HCT116 (cell line): ENCODE results near the gene PRRG1. TPM values are rescaled to one million over a fixed set of nuclear protein-coding genes. Genes with fewer than 3 reads are reported as not detected.

Source experiments
- ATAC-seq: fragments of 200-7000 bp; cut with Tn5 transposase; 2 replicates; pipeline ENCODE4 v1.9.1; 2020; ENCODE audit warnings: mild to moderate bottlenecking, moderate library complexity
- BruUV-seq: library from RNA; stranded (reverse); fragments of 400-500 nt; replicated peaks from 2 replicates; lab custom pipeline; 2021; lab: Mats Ljungman, UMichigan
- CTCF ChIA-PET: fragments of 300-600 bp; sonication (Branson Sonifier 250); formaldehyde crosslinking; loops from one replicate; lab custom pipeline; 2021; ENCODE audit warnings: antibody characterized with exemption; lab: Charles Lee
- POLR2A ChIA-PET: fragments of 300-600, 350-600 bp; sonication (Branson Sonifier 250); formaldehyde crosslinking; loops from one replicate; lab custom pipeline; 2021; ENCODE audit warnings: antibody characterized with exemption; lab: Charles Lee
- RAD21 ChIA-PET, 2 experiments: fragments of 300-600 bp; sonication (Branson Sonifier 250); formaldehyde crosslinking; loops; one replicate each; lab custom pipeline; 2023; ENCODE audit warnings: low total read pairs in 2 of 2; ENCODE audit not compliant: uncharacterized antibody in 2 of 2, unreplicated experiment in 2 of 2, low non-redundant PET in 1 of 2; lab: Charles Lee
- DNase-seq: peaks from one replicate; pipeline ENCODE4 v3.0.0-alpha.2; 2010; ENCODE audit warnings: low read depth, low spot score
- H2AFZ ChIP-seq: fragments of 200-600 bp; shearing (Covaris generic), sonication (generic); 2 replicates; pipeline ENCODE4 v1.6.1; 2017; ENCODE audit warnings: low read depth, mixed run types, mixed read lengths, antibody characterized with exemption, low read length; ENCODE audit not compliant: poor library complexity, severe bottlenecking
- H3K27ac ChIP-seq: 2 replicates; pipeline ENCODE4 v1.5.1; 2012; ENCODE audit warnings: low read depth, low read length
- H3K27me3 ChIP-seq: fragments of 200-600 bp; sonication (generic); 2 replicates; pipeline ENCODE4 v1.6.1; 2016; ENCODE audit warnings: mixed run types, low read length, mixed read lengths; ENCODE audit not compliant: insufficient read depth
- H3K36me3 ChIP-seq, 2 experiments: fragments of 200-500 bp in 1 of 2; fragments of 200-600 bp in 1 of 2; sonication (Bioruptor generic) in 1 of 2; sonication (generic) in 1 of 2; 2 replicates each; pipeline versions ENCODE4 v1.5.1 to v1.6.1; 2014 to 2016; ENCODE audit warnings: low read length in 2 of 2, inconsistent platforms in 1 of 2, mixed read lengths in 1 of 2, mixed run types in 1 of 2; ENCODE audit not compliant: insufficient read depth in 2 of 2, control insufficient read depth in 1 of 2
- H3K4me1 ChIP-seq, 2 experiments: fragments of 200-600 bp in 1 of 2; sonication (generic) in 1 of 2; 2 replicates each; pipeline versions ENCODE4 v1.5.1 to v1.6.1; 2012 to 2017; ENCODE audit warnings: low read length in 2 of 2, inconsistent platforms in 1 of 2, mild to moderate bottlenecking in 1 of 2, mixed read lengths in 1 of 2, mixed run types in 1 of 2, moderate library complexity in 1 of 2; ENCODE audit not compliant: insufficient read depth in 2 of 2, control insufficient read depth in 1 of 2
- H3K4me2 ChIP-seq: fragments of 200-600 bp; sonication (generic); 2 replicates; pipeline ENCODE4 v1.6.1; 2017; ENCODE audit warnings: mixed run types, low read length, mixed read lengths
- H3K4me3 ChIP-seq, 2 experiments: fragments of 200-600 bp in 1 of 2; sonication (generic) in 1 of 2; replicated peaks in 1 of 2; 2 replicates each; pipeline ENCODE4 v1.5.1; 2011 to 2016; ENCODE audit warnings: low read length in 2 of 2, control low read depth in 1 of 2, low read depth in 1 of 2, mild to moderate bottlenecking in 1 of 2, mixed read lengths in 1 of 2, mixed run types in 1 of 2
- H3K79me2 ChIP-seq: fragments of 200-600 bp; sonication (generic); 2 replicates; pipeline ENCODE4 v1.6.1; 2017; ENCODE audit warnings: mild to moderate bottlenecking, mixed run types, low read length, moderate library complexity, mixed read lengths; ENCODE audit not compliant: insufficient read depth
- H3K9ac ChIP-seq: fragments of 200-600 bp; sonication (generic); 2 replicates; pipeline ENCODE4 v1.6.1; 2016; ENCODE audit warnings: low read length, mixed read lengths
- H3K9me2 ChIP-seq: fragments of 200-600 bp; sonication (generic), shearing (Covaris generic); 2 replicates; pipeline ENCODE4 v1.6.1; 2017; ENCODE audit warnings: mixed run types, mild to moderate bottlenecking, moderate library complexity; ENCODE audit not compliant: insufficient read depth
- H3K9me3 ChIP-seq, 2 experiments: fragments of 200-500 bp in 1 of 2; fragments of 200-600 bp in 1 of 2; sonication (Bioruptor generic) in 1 of 2; sonication (generic) in 1 of 2; 2 replicates each; pipeline ENCODE4 v1.6.1; 2014 to 2017; ENCODE audit warnings: low read length in 2 of 2, mixed read lengths in 2 of 2, inconsistent platforms in 1 of 2, low read depth in 1 of 2, mild to moderate bottlenecking in 1 of 2, mixed run types in 1 of 2, moderate library complexity in 1 of 2; ENCODE audit not compliant: control insufficient read depth in 1 of 2, insufficient read depth in 1 of 2
- H4K20me1 ChIP-seq: fragments of 200-600 bp; sonication (generic), shearing (Covaris generic); 2 replicates; pipeline ENCODE4 v1.6.1; 2017; ENCODE audit warnings: mixed run types, mild to moderate bottlenecking, moderate library complexity; ENCODE audit not compliant: insufficient read depth
- CBX3 ChIP-seq: IDR thresholded peaks from 2 replicates; pipeline ENCODE4 v1.6.1; 2012; ENCODE audit warnings: low read depth
- CEBPB ChIP-seq: IDR thresholded peaks from 2 replicates; pipeline ENCODE4 v1.6.1; 2012; ENCODE audit warnings: low read depth
- CTCF ChIP-seq, 3 experiments: fragments of 200-600 bp in 1 of 3; sonication (generic) in 1 of 3; IDR thresholded peaks in 2 of 3; conservative IDR thresholded peaks in 1 of 3; 2 replicates each; pipeline ENCODE4 v1.5.1; 2012 to 2017; ENCODE audit warnings: low read depth in 2 of 3, low read length in 2 of 3, antibody characterized with exemption in 1 of 3, borderline replicate concordance in 1 of 3, control low read depth in 1 of 3, mild to moderate bottlenecking in 1 of 3, mixed read lengths in 1 of 3, mixed run types in 1 of 3, moderate library complexity in 1 of 3; ENCODE audit not compliant: insufficient read depth in 1 of 3
- ELF1 ChIP-seq: IDR thresholded peaks from 2 replicates; pipeline ENCODE4 v1.6.1; 2012; ENCODE audit warnings: low read depth, borderline replicate concordance
- EZH2 ChIP-seq: fragments of 200-600 bp; sonication (generic); IDR thresholded peaks from 2 replicates; pipeline ENCODE4 v1.6.1; 2017; ENCODE audit warnings: antibody characterized with exemption, mixed run types
- EZH2phosphoT487 ChIP-seq: fragments of 200-600 bp; IDR thresholded peaks from 2 replicates; pipeline ENCODE4 v1.6.1; 2018; ENCODE audit warnings: antibody characterized with exemption, borderline replicate concordance
- FOSL1 ChIP-seq: IDR thresholded peaks from 2 replicates; pipeline ENCODE4 v1.6.1; 2012; ENCODE audit warnings: low read depth
- JUND ChIP-seq: IDR thresholded peaks from 2 replicates; pipeline ENCODE4 v1.6.1; 2012
- POLR2A ChIP-seq: IDR thresholded peaks from 2 replicates; pipeline ENCODE4 v1.7.0; 2011; ENCODE audit warnings: borderline replicate concordance; ENCODE audit not compliant: insufficient read depth, insufficient read length; ENCODE audit errors: extremely low read depth
- RAD21 ChIP-seq: IDR thresholded peaks from 2 replicates; pipeline ENCODE4 v1.6.1; 2012; ENCODE audit warnings: low read depth, mild to moderate bottlenecking
- REST ChIP-seq: IDR thresholded peaks from 2 replicates; pipeline ENCODE4 v1.6.1; 2012; ENCODE audit warnings: low read depth
- SIN3A ChIP-seq: IDR thresholded peaks from 2 replicates; pipeline ENCODE4 v1.6.1; 2012; ENCODE audit warnings: low read depth
- SP1 ChIP-seq: IDR thresholded peaks from 2 replicates; pipeline ENCODE4 v1.6.1; 2012; ENCODE audit warnings: low read depth
- SRF ChIP-seq: IDR thresholded peaks from 2 replicates; pipeline ENCODE4 v1.6.1; 2012; ENCODE audit warnings: low read depth
- TCF7L2 ChIP-seq: IDR thresholded peaks from 2 replicates; pipeline ENCODE4 v1.7.0; 2011; ENCODE audit warnings: borderline replicate concordance, inconsistent platforms; ENCODE audit not compliant: insufficient read depth, insufficient read length; ENCODE audit errors: extremely low read depth
- YY1 ChIP-seq: IDR thresholded peaks from 2 replicates; pipeline ENCODE4 v1.6.1; 2011; ENCODE audit warnings: low read length, low read depth, moderate library complexity, mild to moderate bottlenecking; ENCODE audit not compliant: insufficient replicate concordance; ENCODE audit errors: extremely low read depth
- ZBTB33 ChIP-seq: IDR thresholded peaks from 2 replicates; pipeline ENCODE4 v1.6.1; 2011; ENCODE audit warnings: mild to moderate bottlenecking, low read length, moderate library complexity; ENCODE audit not compliant: insufficient replicate concordance; ENCODE audit errors: extremely low read depth
- ZFX ChIP-seq: fragments of 450-650 bp; IDR thresholded peaks from 2 replicates; pipeline ENCODE4 v1.6.1; 2017
- ZNF274 ChIP-seq: fragments of 200-500 bp; sonication (Bioruptor generic); IDR thresholded peaks from 2 replicates; pipeline ENCODE4 v1.6.1; 2014; ENCODE audit warnings: mild to moderate bottlenecking, low read depth, low read length, inconsistent platforms
- intact Hi-C: fragments of 100-400 bp; cut with micrococcal nuclease; formaldehyde crosslinking; loops from 2 replicates; pipeline ENCODE4 v1.10.0; 2022
- total RNA-seq: library from RNA; stranded (reverse); gene quantifications from one replicate; pipeline ENCODE4 v1.2.1, GENCODE V29; 2021; ENCODE audit not compliant: unreplicated experiment

PRRG1 gene
- total RNA-seq, 1 experiment from 2014 or later, result 16.0 TPM

- intact Hi-C loops, result no loop called here
- no peaks in the 10 kb centered on the region for H4K20me1 ChIP-seq
- no peak overlapping the region for H3K4me2 ChIP-seq
- no peak overlapping the region for H2AFZ ChIP-seq
- no peak overlapping the region for H3K4me3 ChIP-seq
- no peak for DNase-seq
- no peaks in the 10 kb centered on the region for H3K9me3 ChIP-seq
- CTCF ChIA-PET, result no interaction called here
- no peak for ATAC-seq
- no peak overlapping the region for H3K9ac ChIP-seq
- H3K9me2 ChIP-seq, result no peaks in the 10 kb centered on the region
- no peaks in the 10 kb centered on the region for H3K27me3 ChIP-seq
- H3K27ac ChIP-seq, result no peak overlapping the region
- BruUV-seq, result no TSS peak
- H3K4me1 ChIP-seq, result peaks cover 0 to 9% of the 10 kb centered on the region in 2 experiments; a peak in 1 of 4 replicates
- RAD21 ChIA-PET, result no interaction called here
- POLR2A ChIA-PET, result no interaction called here
- H3K79me2 ChIP-seq, result no peaks in the 10 kb centered on the region
- TF ChIP-seq CBX3 (no peak), SRF (no peak), EZH2 (no peak), ZFX (no peak), REST (no peak), CEBPB (no peak), SP1 (no peak), FOSL1 (no peak), ZBTB33 (no peak), POLR2A (no peak), ZNF274 (no peak), EZH2phosphoT487 (no peak), CTCF (IDR thresholded peaks at IDR 0.05 in 2 of 3, conservative IDR thresholded peaks at IDR 0.05 in 1 of 3; ENCODE audit: borderline replicate concordance in 1 of 3, insufficient read depth in 1 of 3, low read depth in 2 of 3, low read length in 2 of 3) (no peak), ELF1 (no peak), SIN3A (no peak), YY1 (no peak), RAD21 (no peak), JUND (no peak), TCF7L2 (no peak)
- TF ChIP-seq, all 23 proteins: peak for 0
- H3K36me3 ChIP-seq, result no peaks in the 10 kb centered on the region
Measured at GRCh38 chrX:37314531-37314930, 34.6 kb upstream of the PRRG1 start.
